SH-SY5Y (cell line): ENCODE data around the gene CPA2.

Experiments used
- GATA2 ChIP-seq: IDR thresholded peaks from 2 replicates; pipeline ENCODE4 v1.6.1; 2011; ENCODE audit warnings: mild to moderate bottlenecking, low read depth, low read length
- GATA3 ChIP-seq: IDR thresholded peaks from 2 replicates; pipeline ENCODE4 v1.6.1; 2011; ENCODE audit warnings: low read depth, mild to moderate bottlenecking, low read length, moderate library complexity

DNA sequence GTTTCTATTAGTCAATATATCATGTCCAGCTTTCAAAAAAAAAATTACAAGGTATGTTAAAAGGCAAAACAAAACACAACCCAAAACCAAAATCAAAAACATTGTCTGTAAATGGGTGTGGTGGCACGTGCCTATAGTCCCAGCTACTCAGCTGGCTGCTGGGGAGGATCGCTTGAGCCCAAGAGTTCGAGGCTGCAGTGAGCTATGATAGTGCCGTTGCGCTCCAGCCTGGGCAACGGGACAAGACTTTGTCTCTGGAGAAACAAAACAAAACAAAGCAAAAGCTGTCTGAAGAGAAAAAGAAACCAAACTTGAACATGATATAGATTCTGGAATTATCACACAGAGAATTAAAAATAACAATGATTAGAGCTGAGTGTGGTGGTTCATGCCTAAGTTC is 67.6 kb downstream of the CPA2 start:
- TF ChIP-seq GATA3 = no peak
- no peak for TF ChIP-seq GATA2
